Stomach (tissue), 4 donors: ENCODE results near the gene PHF21B.

ENCODE experiments used
- CTCF ChIP-seq, 7 experiments: fragments of 450-650 bp in 4 of 7; fragments of 200-600 bp in 3 of 7; sonication (generic) in 3 of 7; IDR thresholded peaks; one replicate each; pipeline ENCODE4 v1.5.1; 2016 to 2019; ENCODE audit warnings: antibody characterized with exemption in 7 of 7, control low read depth in 2 of 7, mild to moderate bottlenecking in 1 of 7
- POLR2A ChIP-seq, 4 donors: fragments of 450-650 bp; IDR thresholded peaks; one replicate each; pipeline ENCODE4 v1.6.1; 2016; ENCODE audit warnings: antibody characterized with exemption in 4 of 4, control low read depth in 2 of 4, mild to moderate bottlenecking in 1 of 4, moderate library complexity in 1 of 4
- POLR2AphosphoS5 ChIP-seq, 3 donors: sonication (generic); formaldehyde crosslinking; IDR thresholded peaks; one replicate each; pipeline ENCODE4 v1.6.1; 2016; ENCODE audit warnings: antibody characterized with exemption in 3 of 3

GRCh38 chr22:44947049-44947448, 62.8 kb downstream of the PHF21B start:
- TF ChIP-seq CTCF (IDR thresholded peaks at IDR 0.05) (no peak), POLR2AphosphoS5 (IDR thresholded peaks at IDR 0.05) (no peak), POLR2A (IDR thresholded peaks at IDR 0.05) (no peak)
